ENCODE measurements around the gene LIMK2. TPM values are rescaled to one million over a fixed set of nuclear protein-coding genes. Genes with fewer than 3 reads are reported as not detected.
"Not testable (repeated sequence)": the region's sequence is repeated elsewhere in the genome, so short reads cannot be mapped to it uniquely, and the experiment has no call there.

The LIMK2 gene
- total RNA-seq, 1 experiment from 2014 or later = 42.8 TPM

- Mint-ChIP-seq H3K9me3 (peaks cover 27% of the 10 kb centered on the region), H3K27ac (peak overlapping the region; percentile 77), H3K4me3 (no peak overlapping the region), H3K27me3 (ENCODE audit: low read depth) (peaks cover 3% of the 10 kb centered on the region), H3K4me1 (peaks cover 5% of the 10 kb centered on the region), H3K36me3 (peaks cover 5% of the 10 kb centered on the region)
- TF ChIP-seq MYBL2 (CRISPR knock-in tag; IDR thresholded peaks at IDR 0.05) = no peak
- peak; percentile 74 for TF ChIP-seq CTCF (IDR thresholded peaks at IDR 0.05)
- TF ChIP-seq TEAD4 (CRISPR knock-in tag; IDR thresholded peaks at IDR 0.05) = no peak
- no peak for TF ChIP-seq STAT6 (CRISPR knock-in tag; conservative IDR thresholded peaks at IDR 0.05; ENCODE audit: low read depth)
- TF ChIP-seq ZNF396 (CRISPR knock-in tag; IDR thresholded peaks at IDR 0.05; ENCODE audit: borderline replicate concordance) = no peak
- no peak for TF ChIP-seq IRF1 (CRISPR knock-in tag; IDR thresholded peaks at IDR 0.05)
- no peak for TF ChIP-seq E2F1 (CRISPR knock-in tag; IDR thresholded peaks at IDR 0.05)
- POLR2A ChIA-PET = interaction anchor here (0.6 to 1.6 kb wide), 5 partner anchors 21 to 101 kb away, joined by 3 to 6 read pairs (median 3); partner anchors contain the start of genes DRG1, LIMK2 and PIK3IP1
- CTCF ChIA-PET = interaction anchor here (0.6 to 3.1 kb wide), 42 partner anchors 9 to 344 kb away, joined by 3 to 64 read pairs (median 4); partner anchors contain the start of genes LIMK2, PATZ1, PIK3IP1 and PLA2G3
- DNase-seq (ENCODE audit: low spot score) = peak; percentile 80
- ATAC-seq = peak; percentile 99
These were observed 101.5 kb downstream of the LIMK2 start for GRCh38 chr22:31313366-31314147.

- CTCF ChIA-PET = interaction anchor here (0.9 to 3.1 kb wide), 17 partner anchors 8 to 242 kb away, joined by 3 to 64 read pairs (median 10); partner anchors contain the start of gene PIK3IP1
- not testable (repeated sequence) for ATAC-seq; H3K4me3 Mint-ChIP-seq; DNase-seq (ENCODE audit: low spot score); H3K36me3 Mint-ChIP-seq; H3K27me3 Mint-ChIP-seq (ENCODE audit: low read depth); H3K27ac Mint-ChIP-seq; H3K4me1 Mint-ChIP-seq
- peaks cover 27% of the 10 kb centered on the region for H3K9me3 Mint-ChIP-seq
- POLR2A ChIA-PET = interaction anchor here (1.6 kb wide), 1 partner anchor 22 kb away, joined by 6 read pairs; the partner anchor contains the start of gene PIK3IP1
These were observed 102.1 kb downstream of the LIMK2 start for GRCh38 chr22:31314220-31314619.

- Mint-ChIP-seq H3K4me3 (no peak overlapping the region), H3K27me3 (ENCODE audit: low read depth) (no peaks in the 10 kb centered on the region; the same call in 1 of the 2 replicates), H3K9me3 (peaks cover 5% of the 10 kb centered on the region), H3K27ac (peak overlapping the region; percentile 6; the same call in 1 of the 2 replicates), H3K4me1 (no peaks in the 10 kb centered on the region), H3K36me3 (peaks cover 16% of the 10 kb centered on the region)
- DNase-seq (ENCODE audit: low spot score) = no peak
- no peak for ATAC-seq
- ChIA-PET CTCF (interaction anchor here (1.3 to 1.4 kb wide), 2 partner anchors 8 to 49 kb away, joined by 6 to 15 read pairs; no protein-coding TSS in a partner anchor), POLR2A (no interaction called here)
- TF ChIP-seq CTCF (IDR thresholded peaks at IDR 0.05) = no peak
- no peak for TF ChIP-seq ZNF532 (CRISPR knock-in tag; IDR thresholded peaks at IDR 0.05; ENCODE audit: borderline replicate concordance)
- no peak for TF ChIP-seq ZSCAN18 (CRISPR knock-in tag; IDR thresholded peaks at IDR 0.05)
- no peak for TF ChIP-seq CDX4 (CRISPR knock-in tag; IDR thresholded peaks at IDR 0.05; ENCODE audit: borderline replicate concordance)
These were observed 109.3 kb downstream of the LIMK2 start for GRCh38 chr22:31321421-31321820.
